Fibroblast of skin of left quadriceps (primary cell): ENCODE results near the gene NUP188.

Source experiments
- DNase-seq, 2 experiments: peaks; one replicate each; pipeline ENCODE4 v3.0.0-alpha.2; 2013; ENCODE audit warnings: low read depth in 2 of 2

Gene NUP188

DNA sequence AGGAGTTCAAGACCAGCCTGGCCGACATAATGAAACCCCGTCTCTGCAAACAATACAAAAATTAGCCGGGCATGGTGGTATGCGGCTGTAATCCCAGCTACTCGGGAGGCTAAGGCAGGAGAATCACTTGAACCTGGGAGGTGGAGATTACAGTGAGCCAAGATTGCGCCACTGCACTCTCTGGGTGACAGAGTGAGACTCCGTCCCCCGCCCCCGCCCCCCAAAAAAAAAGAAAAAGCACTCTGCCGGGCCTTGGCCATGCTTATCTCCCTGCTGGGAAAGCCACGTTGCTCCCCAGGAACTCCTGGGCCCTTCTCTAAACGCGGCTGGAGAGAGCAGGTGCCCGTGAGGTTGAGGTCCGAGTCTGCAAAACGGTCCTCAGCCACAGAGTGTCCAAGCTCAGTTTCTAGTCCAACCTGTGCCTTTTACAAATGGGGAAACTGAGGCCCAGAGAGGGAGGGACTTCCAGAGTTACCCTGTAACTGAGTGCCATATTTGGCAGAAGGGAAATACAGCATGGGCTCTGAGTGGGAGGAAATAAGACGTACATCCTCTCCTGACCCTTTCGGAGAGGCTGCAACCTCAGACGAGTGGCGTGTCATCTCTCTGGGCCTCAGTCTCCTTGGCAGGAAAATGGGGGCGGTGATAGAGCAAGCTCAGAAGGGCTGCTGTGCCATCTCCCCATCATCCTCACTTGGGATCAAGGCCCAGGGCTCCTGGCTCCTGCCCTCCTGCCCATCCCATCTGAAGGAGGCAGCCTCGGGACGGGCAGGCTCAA lies 33.3 kb upstream of the NUP188 start:
- DNase-seq = no peak

DNA sequence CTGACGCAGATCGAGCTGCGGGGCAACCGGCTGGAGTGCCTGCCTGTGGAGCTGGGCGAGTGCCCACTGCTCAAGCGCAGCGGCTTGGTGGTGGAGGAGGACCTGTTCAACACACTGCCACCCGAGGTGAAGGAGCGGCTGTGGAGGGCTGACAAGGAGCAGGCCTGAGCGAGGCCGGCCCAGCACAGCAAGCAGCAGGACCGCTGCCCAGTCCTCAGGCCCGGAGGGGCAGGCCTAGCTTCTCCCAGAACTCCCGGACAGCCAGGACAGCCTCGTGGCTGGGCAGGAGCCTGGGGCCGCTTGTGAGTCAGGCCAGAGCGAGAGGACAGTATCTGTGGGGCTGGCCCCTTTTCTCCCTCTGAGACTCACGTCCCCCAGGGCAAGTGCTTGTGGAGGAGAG lies 31.3 kb upstream of the NUP188 start:
- DNase-seq = no peak

DNA sequence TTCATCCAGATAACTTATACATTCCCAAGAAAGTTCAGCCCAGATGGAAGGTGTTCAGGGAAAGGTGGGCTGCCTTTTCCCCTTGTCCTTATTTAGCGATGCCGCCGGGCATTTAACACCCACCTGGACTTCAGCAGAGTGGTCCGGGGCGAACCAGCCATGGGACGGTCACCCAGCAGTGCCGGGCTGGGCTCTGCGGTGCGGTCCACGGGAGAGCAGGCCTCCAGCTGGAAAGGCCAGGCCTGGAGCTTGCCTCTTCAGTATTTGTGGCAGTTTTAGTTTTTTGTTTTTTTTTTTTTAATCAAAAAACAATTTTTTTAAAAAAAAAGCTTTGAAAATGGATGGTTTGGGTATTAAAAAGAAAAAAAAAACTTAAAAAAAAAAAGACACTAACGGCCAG lies 30.8 kb upstream of the NUP188 start:
- no peak for DNase-seq

DNA sequence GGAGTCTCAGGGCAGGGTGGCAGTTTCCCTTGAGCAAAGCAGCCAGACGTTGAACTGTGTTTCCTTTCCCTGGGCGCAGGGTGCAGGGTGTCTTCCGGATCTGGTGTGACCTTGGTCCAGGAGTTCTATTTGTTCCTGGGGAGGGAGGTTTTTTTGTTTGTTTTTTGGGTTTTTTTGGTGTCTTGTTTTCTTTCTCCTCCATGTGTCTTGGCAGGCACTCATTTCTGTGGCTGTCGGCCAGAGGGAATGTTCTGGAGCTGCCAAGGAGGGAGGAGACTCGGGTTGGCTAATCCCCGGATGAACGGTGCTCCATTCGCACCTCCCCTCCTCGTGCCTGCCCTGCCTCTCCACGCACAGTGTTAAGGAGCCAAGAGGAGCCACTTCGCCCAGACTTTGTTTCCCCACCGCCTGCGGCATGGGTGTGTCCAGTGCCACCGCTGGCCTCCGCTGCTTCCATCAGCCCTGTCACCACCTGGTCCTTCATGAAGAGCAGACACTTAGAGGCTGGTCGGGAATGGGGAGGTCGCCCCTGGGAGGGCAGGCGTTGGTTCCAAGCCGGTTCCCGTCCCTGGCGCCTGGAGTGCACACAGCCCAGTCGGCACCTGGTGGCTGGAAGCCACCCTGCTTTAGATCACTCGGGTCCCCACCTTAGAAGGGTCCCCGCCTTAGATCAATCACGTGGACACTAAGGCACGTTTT lies 30.2 kb upstream of the NUP188 start:
- peak; percentile 41 to 46 for DNase-seq

DNA sequence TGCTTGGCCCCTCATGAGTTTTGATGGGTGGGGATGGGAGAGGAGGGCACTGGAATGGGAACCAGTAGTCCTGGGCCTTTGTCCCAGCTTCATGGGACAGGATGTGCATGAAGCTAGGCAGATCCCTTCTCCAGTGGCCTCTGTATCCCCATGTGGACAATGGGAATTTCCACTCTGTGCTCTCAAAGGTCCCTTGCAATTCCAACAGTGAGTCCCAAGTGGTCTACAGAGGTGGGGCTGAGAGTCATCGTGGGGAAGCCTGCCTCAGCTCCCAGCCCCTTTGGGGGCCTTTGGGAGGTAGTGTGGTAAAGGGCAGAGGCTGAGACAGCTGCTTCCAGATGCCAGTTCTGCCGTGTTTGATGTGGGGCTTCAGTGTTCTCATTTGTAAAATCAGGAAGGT lies 28.6 kb upstream of the NUP188 start:
- DNase-seq = no peak

DNA sequence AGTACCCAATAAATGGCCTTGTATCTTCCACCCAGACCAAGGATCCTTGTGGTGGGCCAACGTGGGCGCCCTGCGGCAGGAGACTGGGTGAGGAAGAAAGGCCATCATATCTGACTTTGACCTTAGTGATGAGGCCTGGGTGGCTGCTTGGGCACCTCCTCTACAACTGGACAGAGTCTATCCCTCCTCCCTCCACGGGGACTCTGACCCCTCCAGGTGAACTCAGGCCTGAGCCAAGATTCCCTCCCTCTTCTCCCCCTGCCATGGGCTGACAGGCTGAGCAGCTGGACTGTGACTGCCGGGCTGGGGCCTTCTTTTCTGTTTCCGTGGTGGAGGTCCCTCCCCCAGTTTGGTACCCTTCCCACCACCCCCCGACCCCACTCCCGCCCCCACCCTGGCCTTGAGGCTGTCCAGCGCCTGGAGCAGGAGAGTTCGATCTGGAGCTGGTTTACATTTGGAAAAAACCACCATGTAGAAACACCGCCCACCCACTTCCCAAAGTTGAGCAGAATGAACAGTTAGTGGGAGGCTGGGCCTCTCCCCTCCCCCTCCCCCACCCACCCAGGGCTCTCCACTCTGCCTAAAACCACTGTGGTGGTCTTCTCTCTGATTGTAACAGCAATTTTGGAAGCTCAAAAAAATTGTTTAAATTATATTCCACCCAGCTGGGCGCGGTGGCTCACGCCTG lies 28.0 kb upstream of the NUP188 start:
- no peak for DNase-seq

DNA sequence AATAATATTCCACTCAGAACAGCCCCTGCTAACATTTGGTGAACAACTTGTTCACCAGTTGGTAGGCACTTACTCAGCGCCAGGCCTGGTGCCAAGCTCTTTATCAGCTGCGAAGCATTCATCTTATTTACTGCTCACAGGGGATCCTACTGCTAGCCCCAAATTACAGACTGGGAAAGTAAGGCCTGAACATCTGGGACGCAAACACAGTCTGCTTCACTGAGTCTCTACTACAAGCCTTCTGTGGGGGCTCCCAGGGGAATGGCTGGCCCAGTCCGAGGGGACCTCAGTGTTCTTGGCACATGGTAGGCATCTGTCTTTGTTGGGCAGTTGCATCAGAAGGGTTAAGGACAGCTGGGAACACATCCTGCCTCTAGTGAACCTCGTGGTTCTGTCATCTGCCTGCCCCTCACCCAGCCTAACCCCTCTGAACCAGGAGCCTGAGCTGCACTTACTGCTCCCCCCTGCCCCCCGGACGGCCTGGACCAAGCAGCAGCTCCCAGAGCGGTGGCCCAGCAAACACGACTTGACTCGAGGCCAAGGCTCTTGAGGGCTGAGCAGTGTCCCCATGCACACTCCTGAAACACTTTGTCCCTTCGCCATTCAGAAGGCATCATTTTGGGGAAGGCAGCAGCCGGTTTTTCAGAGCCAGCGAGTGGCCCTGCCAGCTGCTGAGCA lies 27.0 kb upstream of the NUP188 start, which contains the start of gene PHYHD1:
Gene PHYHD1, plus strand, starts transcription at position 602 of the 678 bp plus-strand sequence. CDS start 1,342 bp downstream, outside the sequence.
- DNase-seq = no peak

DNA sequence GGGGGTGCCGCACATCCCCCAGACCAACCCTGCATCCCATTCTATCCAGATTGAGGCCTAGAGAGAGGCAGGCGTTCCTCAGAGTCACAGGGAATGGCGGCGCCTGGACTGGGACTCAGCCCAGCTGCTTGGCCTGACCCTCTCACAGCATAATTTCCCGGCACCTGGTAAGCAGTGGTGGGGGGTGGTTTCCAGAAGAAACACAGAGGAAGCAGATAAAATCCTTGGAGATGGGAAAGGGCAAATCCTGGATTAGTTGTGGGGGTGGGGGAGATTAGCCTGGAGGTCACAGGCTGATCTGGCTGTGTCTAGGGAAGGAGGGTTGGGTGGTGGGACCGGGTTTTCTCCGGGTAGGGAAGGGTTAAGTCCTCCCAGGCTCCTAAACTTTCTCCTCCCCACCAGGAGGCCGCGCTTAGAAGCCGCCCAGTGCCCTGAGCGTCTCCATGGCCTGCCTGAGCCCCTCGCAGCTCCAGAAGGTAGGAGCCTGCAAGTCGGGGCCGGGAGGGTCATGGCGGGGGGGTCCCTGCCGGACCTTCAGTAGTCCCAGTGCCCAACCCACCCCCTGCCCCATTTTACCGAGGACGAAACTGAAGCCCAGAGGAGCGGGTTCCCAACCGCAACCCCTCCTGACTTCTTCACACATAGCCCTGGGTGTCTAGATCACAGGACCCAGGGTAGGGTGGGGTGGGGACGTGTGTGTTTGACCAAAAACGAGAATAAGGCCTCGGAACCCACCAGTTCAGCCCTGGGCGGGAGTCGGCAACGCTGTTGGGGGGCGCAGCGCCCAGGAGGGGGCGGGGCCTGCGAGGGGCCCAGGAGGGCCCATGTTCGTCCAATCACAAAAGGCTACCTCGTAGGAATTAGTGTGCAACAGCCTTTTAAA lies 25.4 kb upstream of the NUP188 start:
- no peak for DNase-seq

DNA sequence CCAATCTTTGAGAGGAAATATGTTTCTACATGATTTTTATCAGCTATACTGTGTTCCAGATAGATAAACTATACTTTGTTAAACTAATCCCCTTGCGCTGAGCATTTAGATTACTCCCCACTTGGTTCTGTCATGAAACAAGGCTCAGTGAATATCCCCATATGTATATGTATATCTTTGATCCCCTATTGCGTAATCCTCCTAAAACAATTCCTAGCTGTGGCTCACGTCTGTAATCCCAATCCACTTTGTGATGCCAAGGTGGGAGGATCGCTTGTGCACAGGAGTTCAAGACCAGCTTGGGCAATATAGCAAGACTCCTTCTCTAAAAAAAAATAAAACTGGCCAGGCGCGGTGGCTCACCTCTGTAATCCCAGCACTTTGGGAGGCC lies 24.0 kb upstream of the NUP188 start:
- DNase-seq = no peak

DNA sequence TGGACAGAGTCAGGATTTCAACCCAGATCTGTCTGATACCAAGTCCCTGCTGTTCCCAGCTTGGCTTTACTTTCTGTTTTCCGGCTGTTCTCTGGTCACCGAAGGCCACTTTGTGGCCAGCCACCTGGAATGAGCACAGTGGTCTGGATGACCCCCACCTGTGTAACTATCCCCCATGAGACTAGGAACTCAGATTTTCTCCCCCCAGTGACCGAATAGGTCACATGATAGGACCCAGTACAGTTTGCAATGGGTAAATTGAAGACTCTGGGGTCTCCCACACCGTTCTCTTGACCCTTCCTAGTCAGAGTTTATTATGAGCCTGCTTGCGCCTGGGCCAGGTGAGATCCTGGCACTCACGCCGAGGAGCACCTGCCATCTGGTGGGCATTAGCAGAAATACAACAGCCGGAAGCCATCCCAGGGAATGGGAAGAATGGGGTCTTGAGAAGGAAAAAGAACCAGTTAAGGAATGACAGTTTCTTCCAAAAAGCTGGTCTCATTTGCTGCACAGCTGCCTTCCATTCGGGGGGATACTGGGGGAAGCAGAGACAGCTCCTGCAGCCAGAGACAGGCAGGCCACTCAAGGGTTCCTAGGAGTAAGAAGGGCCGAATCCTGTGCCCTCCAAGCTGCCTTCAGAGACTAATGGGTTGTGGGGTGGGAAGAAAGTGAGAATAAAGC lies 19.6 kb upstream of the NUP188 start:
- DNase-seq = no peak

DNA sequence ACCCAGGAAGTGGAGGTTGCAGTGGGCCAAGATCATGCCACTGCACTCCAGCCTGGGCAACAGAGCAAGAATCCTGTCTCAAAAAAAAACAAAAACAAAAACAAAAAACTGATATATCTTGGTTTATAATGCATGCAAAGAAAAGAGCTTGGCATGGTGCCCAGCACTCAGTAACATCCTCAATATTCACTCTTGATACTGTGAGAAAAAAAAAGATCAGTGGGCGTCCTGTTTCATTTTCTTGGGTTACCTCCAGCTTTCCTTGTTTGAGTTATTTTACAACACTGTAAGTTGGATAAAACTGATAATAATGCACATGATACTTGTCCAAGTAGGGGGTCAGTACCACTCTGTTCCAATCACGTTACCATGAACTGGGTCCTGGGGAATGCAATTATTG lies 18.9 kb upstream of the NUP188 start:
- DNase-seq = no peak

DNA sequence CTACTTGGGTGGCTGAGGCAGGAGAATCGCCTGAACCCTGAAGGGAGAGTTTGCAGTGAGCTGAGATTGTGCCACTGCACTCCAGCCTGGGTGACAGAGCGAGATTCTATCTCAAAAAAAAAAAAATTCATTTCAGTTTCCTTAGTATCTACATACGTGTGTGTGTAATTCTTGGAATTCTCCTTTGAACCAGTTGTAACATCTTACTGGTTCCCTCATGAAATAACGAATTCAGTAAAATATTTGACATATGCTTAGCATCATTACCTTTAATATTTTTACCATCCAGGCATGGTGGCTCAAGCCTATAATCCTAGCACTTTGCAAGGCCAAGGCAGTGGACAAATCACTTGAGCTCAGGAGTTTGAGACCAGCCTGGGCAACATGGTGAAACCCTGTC lies 17.9 kb upstream of the NUP188 start:
- no peak for DNase-seq

DNA sequence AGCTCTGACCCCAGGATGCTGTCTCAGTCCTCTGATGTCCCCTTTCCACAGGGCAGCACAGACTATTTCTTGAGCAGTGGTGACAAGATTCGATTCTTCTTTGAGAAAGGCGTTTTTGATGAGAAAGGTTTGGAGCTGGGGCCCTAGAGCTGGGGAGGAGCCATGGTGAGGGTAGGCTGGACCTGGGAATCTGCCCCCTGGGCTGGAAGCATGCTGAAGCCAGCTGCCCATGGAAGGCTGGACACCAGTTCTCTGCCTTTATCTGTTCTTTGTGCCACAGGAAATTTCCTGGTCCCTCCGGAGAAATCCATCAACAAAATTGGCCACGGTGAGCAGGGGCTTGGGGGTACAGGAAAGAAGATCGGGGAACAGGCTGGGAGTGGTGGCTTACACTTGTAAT lies 13.8 kb upstream of the NUP188 start:
- no peak for DNase-seq

DNA sequence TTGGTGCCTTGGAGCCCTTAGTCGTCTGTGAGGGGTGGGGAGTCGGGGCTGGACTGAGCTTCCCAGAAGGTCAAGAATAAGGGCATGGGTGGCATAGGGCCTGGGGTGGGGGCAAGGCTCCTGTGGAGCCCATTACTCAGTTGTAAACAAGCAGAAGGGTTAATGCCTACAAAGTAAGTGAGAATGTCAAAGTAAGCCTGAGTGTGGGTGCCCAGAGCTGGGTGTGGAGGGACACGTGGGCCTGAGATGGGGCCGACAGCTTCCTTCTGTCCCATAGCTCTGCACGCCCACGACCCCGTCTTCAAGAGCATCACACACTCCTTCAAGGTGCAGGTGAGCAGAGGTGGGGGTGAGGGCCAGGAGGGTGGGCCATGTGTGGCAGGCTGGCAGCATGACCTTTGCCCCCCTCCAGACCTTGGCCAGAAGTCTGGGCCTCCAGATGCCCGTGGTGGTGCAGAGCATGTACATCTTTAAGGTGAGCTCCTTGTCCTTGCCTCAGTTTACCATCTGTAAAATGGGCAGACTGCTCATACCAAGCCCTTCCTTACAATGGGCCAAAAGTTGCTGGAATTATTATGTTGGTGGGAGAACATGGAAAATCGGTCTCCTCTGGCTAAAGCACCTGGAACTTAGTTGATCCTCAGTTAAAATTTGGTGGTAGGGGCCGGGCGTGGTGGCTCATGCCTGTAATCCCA lies 11.2 kb upstream of the NUP188 start:
- DNase-seq = no peak

DNA sequence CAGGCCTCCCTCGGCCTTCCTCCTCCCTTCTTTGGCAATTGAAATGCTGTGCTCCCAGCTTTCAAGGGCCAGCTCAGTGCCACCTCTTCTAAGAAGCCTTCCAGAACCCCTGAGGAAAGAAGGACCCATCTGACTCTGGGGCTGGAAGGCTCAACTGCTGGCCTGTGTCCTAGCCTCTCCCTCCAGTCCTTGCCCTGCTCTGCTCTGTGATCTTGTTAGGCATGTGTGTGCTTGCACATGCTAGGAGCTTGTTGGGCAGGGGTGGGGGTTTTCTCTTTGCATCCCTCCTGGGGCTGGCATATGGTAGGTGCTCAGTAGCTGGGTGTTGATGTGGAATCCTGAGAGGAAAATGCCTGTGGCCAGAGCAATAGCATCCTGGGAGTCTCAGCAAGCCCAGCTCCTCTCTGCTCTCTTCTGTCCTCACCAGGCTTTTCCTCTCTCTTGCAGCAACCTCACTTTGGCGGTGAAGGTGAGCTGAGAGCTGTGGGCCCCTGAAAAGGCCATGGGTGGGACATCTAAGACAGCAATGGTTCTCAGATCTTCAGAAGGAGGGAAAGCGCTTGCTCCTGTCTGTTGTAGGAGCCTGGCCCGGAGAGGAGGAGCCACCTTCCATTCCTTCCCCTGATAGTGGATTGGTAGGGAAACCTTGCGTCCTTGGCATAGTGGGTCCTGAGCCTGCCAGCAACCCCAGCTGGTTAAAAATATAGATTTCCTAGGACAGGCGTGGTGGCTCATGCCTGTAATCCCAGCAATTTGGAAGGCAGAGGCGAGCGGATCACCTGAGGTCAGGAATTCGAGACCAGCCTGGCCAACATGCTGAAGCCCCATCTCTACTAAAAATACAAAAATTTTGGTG lies 10.0 kb upstream of the NUP188 start:
- no peak for DNase-seq

DNA sequence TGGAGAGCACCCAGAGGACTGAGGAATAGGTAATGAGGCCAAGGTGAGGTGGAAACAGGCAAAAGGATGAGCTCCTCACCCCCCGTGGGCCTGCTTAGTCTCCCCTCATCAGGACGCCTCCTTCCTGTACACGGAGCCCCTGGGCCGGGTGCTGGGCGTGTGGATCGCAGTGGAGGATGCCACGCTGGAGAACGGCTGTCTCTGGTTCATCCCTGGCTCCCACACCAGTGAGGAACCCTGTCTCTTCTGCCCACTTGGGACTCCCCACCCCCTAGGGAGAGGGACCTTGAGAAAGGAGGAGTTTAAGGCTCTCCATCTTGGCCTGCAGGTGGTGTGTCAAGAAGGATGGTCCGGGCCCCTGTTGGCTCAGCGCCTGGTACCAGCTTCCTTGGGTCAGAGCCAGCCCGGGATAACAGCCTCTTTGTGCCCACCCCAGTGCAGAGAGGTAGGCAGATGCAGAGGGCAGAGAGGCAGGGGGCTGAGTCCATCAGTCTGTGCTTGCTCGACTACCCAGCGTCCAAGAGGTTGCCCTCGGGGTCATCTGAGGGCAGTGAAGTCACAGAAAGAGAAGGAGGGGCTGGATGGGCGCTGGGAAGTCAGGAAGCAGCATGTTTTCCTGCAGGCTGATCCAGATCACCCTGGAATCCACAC lies 7.1 kb upstream of the NUP188 start:
- DNase-seq = no peak

DNA sequence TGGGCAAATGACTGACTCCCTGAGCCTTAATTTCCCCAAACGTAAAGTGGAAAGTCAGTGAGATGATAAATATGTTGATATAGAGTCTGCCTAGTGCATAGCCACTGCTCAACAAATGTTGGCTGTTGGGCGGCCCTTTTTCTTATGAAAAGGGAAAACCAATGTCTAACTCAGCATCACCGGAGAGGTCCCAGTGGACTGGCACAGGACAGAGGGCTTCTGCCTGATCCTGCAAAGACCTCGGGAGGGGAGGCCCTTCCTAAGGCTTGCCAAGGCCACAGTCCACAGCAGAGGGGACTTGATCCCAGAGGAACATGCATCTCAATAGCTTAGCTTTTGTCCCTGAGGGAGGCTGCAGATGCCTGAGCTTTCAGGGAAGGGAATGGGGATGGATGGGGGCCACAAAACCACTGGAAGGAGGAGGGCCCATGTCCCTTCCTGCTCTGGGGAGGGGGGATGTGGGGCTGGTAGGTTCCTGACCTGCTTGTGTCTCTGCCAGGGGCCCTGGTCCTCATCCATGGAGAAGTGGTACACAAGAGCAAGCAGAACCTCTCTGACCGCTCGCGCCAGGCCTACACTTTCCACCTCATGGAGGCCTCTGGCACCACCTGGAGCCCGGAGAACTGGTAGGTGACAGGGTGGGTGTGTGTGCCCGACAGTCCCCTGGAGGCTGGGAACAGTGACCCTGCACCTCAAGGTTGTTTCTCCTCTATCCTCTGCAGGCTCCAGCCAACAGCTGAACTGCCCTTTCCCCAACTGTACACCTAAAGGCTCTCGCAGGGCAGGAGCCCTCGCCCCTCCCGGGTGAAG lies 6.3 kb upstream of the NUP188 start:
- DNase-seq = no peak
